ENCODE measurements around the gene SYT17.

Gene SYT17

GRCh38 chr16:19135896-19136438, 32.1 kb upstream of the SYT17 start:
- no peak overlapping the region for H2BK12ac ChIP-seq (ENCODE audit: low read length)
- no peak overlapping the region for H3K23ac ChIP-seq (ENCODE audit: low read depth, low read length, poor library complexity)
- H3K79me1 ChIP-seq (ENCODE audit: low read depth, low read length), result no peaks in the 10 kb centered on the region
- no peak overlapping the region for H3K4me2 ChIP-seq (ENCODE audit: insufficient read depth, low read length, poor library complexity, severe bottlenecking)
- peak overlapping the region; percentile 46 for H2AFZ ChIP-seq (ENCODE audit: low read length)
- H2BK15ac ChIP-seq (ENCODE audit: low read length), result no peak overlapping the region
- no peak overlapping the region for H3K9ac ChIP-seq (ENCODE audit: low read depth, low read length, poor library complexity)
- no peaks in the 10 kb centered on the region for H3K9me3 ChIP-seq (replicated peaks in 1 of 2; ENCODE audit: control insufficient read depth in 2 of 2, insufficient read depth in 1 of 2, low read depth in 1 of 2, low read length in 2 of 2)
- no peak overlapping the region for H3K4ac ChIP-seq (ENCODE audit: low read length)
- H4K91ac ChIP-seq (ENCODE audit: low read depth, low read length, poor library complexity), result no peak overlapping the region
- peaks cover 0 to 11% of the 10 kb centered on the region in 2 donors for H3K4me1 ChIP-seq (ENCODE audit: control insufficient read depth in 2 of 2, insufficient read depth in 1 of 2, low read depth in 1 of 2, low read length in 2 of 2)
- H2AK5ac ChIP-seq (ENCODE audit: low read depth, low read length), result no peak overlapping the region
- no CpG with 5 or more reads among the region's 7 CpGs for WGBS, 2 donors (ENCODE audit: extremely low coverage in 2 of 2, insufficient read length in 2 of 2, insufficient replicate concordance in 1 of 2)
- H2BK5ac ChIP-seq (ENCODE audit: low read length), result no peak overlapping the region
- H3K27ac ChIP-seq (replicated peaks; ENCODE audit: low read length), result no peak overlapping the region
- no peak overlapping the region for H2BK120ac ChIP-seq (ENCODE audit: low read depth, low read length)
- H3K14ac ChIP-seq (ENCODE audit: low read length), result no peak overlapping the region
- H3K27me3 ChIP-seq (ENCODE audit: control insufficient read depth in 3 of 3, insufficient read depth in 3 of 3, low read depth in 1 of 3, low read length in 3 of 3), result no peaks in the 10 kb centered on the region
- no peak overlapping the region for H4K8ac ChIP-seq (ENCODE audit: low read depth, low read length)
- no peak for DNase-seq (ENCODE audit: low spot score)
- peak overlapping the region in 1 of 2 donors; percentile 53 for H3K4me3 ChIP-seq (ENCODE audit: low read length in 2 of 2)
- no peak overlapping the region for H3K18ac ChIP-seq (ENCODE audit: low read length)
- no peaks in the 10 kb centered on the region for H3K36me3 ChIP-seq (replicated peaks in 1 of 2; ENCODE audit: control insufficient read depth in 2 of 2, insufficient read depth in 2 of 2, low read length in 2 of 2)

GRCh38 chr16:19136549-19137196, 31.4 kb upstream of the SYT17 start:
- DNase-seq (ENCODE audit: low spot score), result no peak
- WGBS, 2 donors (ENCODE audit: extremely low coverage in 2 of 2, insufficient read length in 2 of 2, insufficient replicate concordance in 1 of 2), result no CpG with 5 or more reads among the region's 10 CpGs
- peaks cover 0 to 5% of the 10 kb centered on the region in 2 donors for H3K4me1 ChIP-seq (ENCODE audit: control insufficient read depth in 2 of 2, insufficient read depth in 1 of 2, low read depth in 1 of 2, low read length in 2 of 2)
- H2BK120ac ChIP-seq (ENCODE audit: low read depth, low read length), result no peak overlapping the region
- no peak overlapping the region for H3K23ac ChIP-seq (ENCODE audit: low read depth, low read length, poor library complexity)
- H3K4me3 ChIP-seq (ENCODE audit: low read length in 2 of 2), result peak overlapping the region in 1 of 2 donors; percentile 47
- H2AFZ ChIP-seq (ENCODE audit: low read length), result no peak overlapping the region
- no peak overlapping the region for H3K4ac ChIP-seq (ENCODE audit: low read length)
- H3K14ac ChIP-seq (ENCODE audit: low read length), result no peak overlapping the region
- H4K8ac ChIP-seq (ENCODE audit: low read depth, low read length), result no peak overlapping the region
- H2AK5ac ChIP-seq (ENCODE audit: low read depth, low read length), result no peak overlapping the region
- no peaks in the 10 kb centered on the region for H3K36me3 ChIP-seq (replicated peaks in 1 of 2; ENCODE audit: control insufficient read depth in 2 of 2, insufficient read depth in 2 of 2, low read length in 2 of 2)
- H2BK12ac ChIP-seq (ENCODE audit: low read length), result no peak overlapping the region
- H2BK15ac ChIP-seq (ENCODE audit: low read length), result no peak overlapping the region
- no peaks in the 10 kb centered on the region for H3K9me3 ChIP-seq (replicated peaks in 1 of 2; ENCODE audit: control insufficient read depth in 2 of 2, insufficient read depth in 1 of 2, low read depth in 1 of 2, low read length in 2 of 2)
- H2BK5ac ChIP-seq (ENCODE audit: low read length), result no peak overlapping the region
- no peaks in the 10 kb centered on the region for H3K27me3 ChIP-seq (ENCODE audit: control insufficient read depth in 3 of 3, insufficient read depth in 3 of 3, low read depth in 1 of 3, low read length in 3 of 3)
- no peak overlapping the region for H3K4me2 ChIP-seq (ENCODE audit: insufficient read depth, low read length, poor library complexity, severe bottlenecking)
- H4K91ac ChIP-seq (ENCODE audit: low read depth, low read length, poor library complexity), result no peak overlapping the region
- no peaks in the 10 kb centered on the region for H3K79me1 ChIP-seq (ENCODE audit: low read depth, low read length)
- no peak overlapping the region for H3K27ac ChIP-seq (replicated peaks; ENCODE audit: low read length)
- no peak overlapping the region for H3K9ac ChIP-seq (ENCODE audit: low read depth, low read length, poor library complexity)
- H3K18ac ChIP-seq (ENCODE audit: low read length), result no peak overlapping the region

GRCh38 chr16:19137201-19138128, 30.6 kb upstream of the SYT17 start:
- peaks cover 0 to 4% of the 10 kb centered on the region in 2 donors for H3K4me1 ChIP-seq (ENCODE audit: control insufficient read depth in 2 of 2, insufficient read depth in 1 of 2, low read depth in 1 of 2, low read length in 2 of 2)
- no peaks in the 10 kb centered on the region for H3K79me1 ChIP-seq (ENCODE audit: low read depth, low read length)
- H4K8ac ChIP-seq (ENCODE audit: low read depth, low read length), result no peak overlapping the region
- H2BK5ac ChIP-seq (ENCODE audit: low read length), result no peak overlapping the region
- no peak overlapping the region for H2BK120ac ChIP-seq (ENCODE audit: low read depth, low read length)
- no peak overlapping the region for H2AK5ac ChIP-seq (ENCODE audit: low read depth, low read length)
- no peak overlapping the region for H4K91ac ChIP-seq (ENCODE audit: low read depth, low read length, poor library complexity)
- no peak overlapping the region for H3K14ac ChIP-seq (ENCODE audit: low read length)
- H3K18ac ChIP-seq (ENCODE audit: low read length), result no peak overlapping the region
- H3K4me3 ChIP-seq (ENCODE audit: low read length in 2 of 2), result no peak overlapping the region
- no peak overlapping the region for H3K9ac ChIP-seq (ENCODE audit: low read depth, low read length, poor library complexity)
- no peak overlapping the region for H3K4ac ChIP-seq (ENCODE audit: low read length)
- DNase-seq (ENCODE audit: low spot score), result no peak
- no peaks in the 10 kb centered on the region for H3K9me3 ChIP-seq (replicated peaks in 1 of 2; ENCODE audit: control insufficient read depth in 2 of 2, insufficient read depth in 1 of 2, low read depth in 1 of 2, low read length in 2 of 2)
- no CpG with 5 or more reads among the region's 6 CpGs for WGBS, 2 donors (ENCODE audit: extremely low coverage in 2 of 2, insufficient read length in 2 of 2, insufficient replicate concordance in 1 of 2)
- H2BK12ac ChIP-seq (ENCODE audit: low read length), result no peak overlapping the region
- H3K23ac ChIP-seq (ENCODE audit: low read depth, low read length, poor library complexity), result no peak overlapping the region
- H2AFZ ChIP-seq (ENCODE audit: low read length), result peak overlapping the region; percentile 73
- H2BK15ac ChIP-seq (ENCODE audit: low read length), result no peak overlapping the region
- no peak overlapping the region for H3K27ac ChIP-seq (replicated peaks; ENCODE audit: low read length)
- H3K36me3 ChIP-seq (replicated peaks in 1 of 2; ENCODE audit: control insufficient read depth in 2 of 2, insufficient read depth in 2 of 2, low read length in 2 of 2), result no peaks in the 10 kb centered on the region
- no peaks in the 10 kb centered on the region for H3K27me3 ChIP-seq (ENCODE audit: control insufficient read depth in 3 of 3, insufficient read depth in 3 of 3, low read depth in 1 of 3, low read length in 3 of 3)
- H3K4me2 ChIP-seq (ENCODE audit: insufficient read depth, low read length, poor library complexity, severe bottlenecking), result no peak overlapping the region

- no peak overlapping the region for H2BK12ac ChIP-seq (ENCODE audit: low read length)
- H3K9me3 ChIP-seq (replicated peaks in 1 of 2; ENCODE audit: control insufficient read depth in 2 of 2, insufficient read depth in 1 of 2, low read depth in 1 of 2, low read length in 2 of 2), result no peaks in the 10 kb centered on the region
- no peak overlapping the region for H2BK15ac ChIP-seq (ENCODE audit: low read length)
- H3K18ac ChIP-seq (ENCODE audit: low read length), result no peak overlapping the region
- no peak overlapping the region for H3K4me3 ChIP-seq (ENCODE audit: low read length in 2 of 2)
- H3K27me3 ChIP-seq (ENCODE audit: control insufficient read depth in 3 of 3, insufficient read depth in 3 of 3, low read depth in 1 of 3, low read length in 3 of 3), result peaks cover 0 to 2% (median 0%) of the 10 kb centered on the region in 3 experiments
- peaks cover 0 to 4% of the 10 kb centered on the region in 2 donors for H3K4me1 ChIP-seq (ENCODE audit: control insufficient read depth in 2 of 2, insufficient read depth in 1 of 2, low read depth in 1 of 2, low read length in 2 of 2)
- H3K79me1 ChIP-seq (ENCODE audit: low read depth, low read length), result no peaks in the 10 kb centered on the region
- H3K4ac ChIP-seq (ENCODE audit: low read length), result no peak overlapping the region
- H4K91ac ChIP-seq (ENCODE audit: low read depth, low read length, poor library complexity), result no peak overlapping the region
- H4K8ac ChIP-seq (ENCODE audit: low read depth, low read length), result no peak overlapping the region
- H2BK120ac ChIP-seq (ENCODE audit: low read depth, low read length), result no peak overlapping the region
- no peak overlapping the region for H3K14ac ChIP-seq (ENCODE audit: low read length)
- no peak overlapping the region for H3K23ac ChIP-seq (ENCODE audit: low read depth, low read length, poor library complexity)
- no peak for DNase-seq (ENCODE audit: low spot score)
- no peak overlapping the region for H2AK5ac ChIP-seq (ENCODE audit: low read depth, low read length)
- WGBS, 2 donors (ENCODE audit: extremely low coverage in 2 of 2, insufficient read length in 2 of 2, insufficient replicate concordance in 1 of 2), result no CpG with 5 or more reads among the region's 4 CpGs
- peak overlapping the region; percentile 83 for H2AFZ ChIP-seq (ENCODE audit: low read length)
- H3K9ac ChIP-seq (ENCODE audit: low read depth, low read length, poor library complexity), result no peak overlapping the region
- H3K27ac ChIP-seq (replicated peaks; ENCODE audit: low read length), result no peak overlapping the region
- no peak overlapping the region for H3K4me2 ChIP-seq (ENCODE audit: insufficient read depth, low read length, poor library complexity, severe bottlenecking)
- H2BK5ac ChIP-seq (ENCODE audit: low read length), result no peak overlapping the region
- no peaks in the 10 kb centered on the region for H3K36me3 ChIP-seq (replicated peaks in 1 of 2; ENCODE audit: control insufficient read depth in 2 of 2, insufficient read depth in 2 of 2, low read length in 2 of 2)
Observed at GRCh38 chr16:19138601-19139000, 29.4 kb upstream of the SYT17 start.
